Astrocyte (in vitro differentiated cells and primary cell): ENCODE measurements around the gene MMAB. TPM values are rescaled to one million over a fixed set of nuclear protein-coding genes. Genes with fewer than 3 reads are reported as not detected.
"Not testable (repeated sequence)": the region's sequence is repeated elsewhere in the genome, so short reads cannot be mapped to it uniquely, and the experiment has no call there.

Experiments
- DNase-seq: peaks from one replicate; pipeline ENCODE4 v3.0.0-alpha.2; 2010; ENCODE audit warnings: low read depth
- FAIRE-seq: peaks from 2 replicates; lab custom pipeline; 2011; peaks lifted over from hg19 to GRCh38; lab: Jason Lieb, UNC
- H2AFZ ChIP-seq: 2 replicates; pipeline ENCODE4 v1.6.0; 2012; ENCODE audit warnings: low read depth, low read length, inconsistent platforms
- H3K27ac ChIP-seq: 2 replicates; pipeline ENCODE4 v1.5.1; 2011; ENCODE audit warnings: low read depth, low read length, inconsistent platforms
- H3K27me3 ChIP-seq: 2 replicates; pipeline ENCODE4 v1.6.0; 2011; ENCODE audit warnings: low read length, inconsistent platforms; ENCODE audit not compliant: insufficient read depth
- H3K36me3 ChIP-seq: 2 replicates; pipeline ENCODE4 v1.5.1; 2011; ENCODE audit warnings: low read length, inconsistent platforms; ENCODE audit not compliant: insufficient read depth
- H3K4me1 ChIP-seq: 2 replicates; pipeline ENCODE4 v1.5.1; 2011; ENCODE audit warnings: low read length, inconsistent platforms; ENCODE audit not compliant: insufficient read depth
- H3K4me2 ChIP-seq: 2 replicates; pipeline ENCODE4 v1.6.0; 2012; ENCODE audit warnings: low read length, inconsistent platforms
- H3K4me3 ChIP-seq: 2 replicates; pipeline ENCODE4 v1.5.1; 2011; ENCODE audit warnings: low read depth, mild to moderate bottlenecking, low read length, inconsistent platforms; ENCODE audit not compliant: insufficient read depth
- H3K79me2 ChIP-seq: 2 replicates; pipeline ENCODE4 v1.6.0; 2012; ENCODE audit warnings: mild to moderate bottlenecking, low read length, inconsistent platforms; ENCODE audit not compliant: insufficient read depth
- H3K9ac ChIP-seq: 2 replicates; pipeline ENCODE4 v1.6.0; 2012; ENCODE audit warnings: mild to moderate bottlenecking, low read length, inconsistent platforms
- H3K9me3 ChIP-seq: 2 replicates; pipeline ENCODE4 v1.5.1; 2012; ENCODE audit warnings: low read depth, mild to moderate bottlenecking, low read length, inconsistent platforms; ENCODE audit not compliant: insufficient read depth
- H4K20me1 ChIP-seq: 2 replicates; pipeline ENCODE4 v1.6.0; 2012; ENCODE audit warnings: low read length, inconsistent platforms; ENCODE audit not compliant: insufficient read depth
- H3K27ac Mint-ChIP-seq: one replicate; pipeline ENCODE4 v1.8.0; 2021; ENCODE audit warnings: mild to moderate bottlenecking, mixed read lengths; ENCODE audit not compliant: unreplicated experiment
- H3K27me3 Mint-ChIP-seq: one replicate; pipeline ENCODE4 v1.8.0; 2021; ENCODE audit warnings: low read depth, mixed read lengths; ENCODE audit not compliant: unreplicated experiment
- H3K36me3 Mint-ChIP-seq: one replicate; pipeline ENCODE4 v1.8.0; 2021; ENCODE audit warnings: low read depth, mixed read lengths; ENCODE audit not compliant: unreplicated experiment
- H3K4me1 Mint-ChIP-seq: one replicate; pipeline ENCODE4 v1.8.0; 2021; ENCODE audit warnings: low read depth, mixed read lengths; ENCODE audit not compliant: unreplicated experiment
- H3K4me3 Mint-ChIP-seq: one replicate; pipeline ENCODE4 v1.8.0; 2021; ENCODE audit warnings: mild to moderate bottlenecking, moderate library complexity, mixed read lengths; ENCODE audit not compliant: unreplicated experiment
- H3K9me3 Mint-ChIP-seq: one replicate; pipeline ENCODE4 v1.8.0; 2021; ENCODE audit warnings: mild to moderate bottlenecking, mixed read lengths; ENCODE audit not compliant: unreplicated experiment
- EZH2 ChIP-seq: IDR thresholded peaks from 2 replicates; pipeline ENCODE4 v1.6.1; 2012; ENCODE audit warnings: mild to moderate bottlenecking, low read length, inconsistent platforms; ENCODE audit not compliant: insufficient read depth
- total RNA-seq: library from RNA; stranded (reverse); gene quantifications from 2 replicates; pipeline ENCODE4 v1.2.1, GENCODE V29; 2021
- TF ChIP-seq, protein P1 (sequence below): IDR thresholded peaks from 2 replicates; pipeline ENCODE4 v1.5.1; 2011; ENCODE audit warnings: low read depth, mild to moderate bottlenecking, inconsistent platforms, low read length, moderate library complexity; ENCODE audit not compliant: insufficient read depth

The MMAB gene
- total RNA-seq, 1 donor from 2014 or later, result 17.8 TPM

DNA sequence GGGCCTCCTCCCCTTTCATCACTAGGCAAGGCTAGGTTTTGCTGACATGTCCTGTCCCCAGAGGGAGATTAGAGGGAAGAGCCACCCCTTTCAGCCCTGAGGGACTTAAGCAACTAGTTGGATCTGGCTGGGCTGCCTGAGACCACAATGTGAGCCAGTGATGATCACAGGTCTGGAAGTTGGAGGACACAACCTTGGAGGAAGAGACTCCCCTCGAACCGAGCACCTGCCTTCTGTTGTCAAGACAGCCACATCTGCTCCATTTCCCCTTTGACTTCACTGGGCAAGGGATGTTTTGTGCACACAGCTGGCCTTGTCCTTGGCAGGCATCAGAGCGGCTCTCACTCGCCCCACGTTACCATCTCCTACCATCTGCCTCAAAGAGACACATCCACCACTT lies 31.7 kb upstream of the MMAB start:
- no peak overlapping the region for H3K9ac ChIP-seq
- H3K27me3 ChIP-seq, result peaks cover 15% of the 10 kb centered on the region
- H3K9me3 ChIP-seq, result no peaks in the 10 kb centered on the region
- DNase-seq, result no peak
- H3K4me2 ChIP-seq, result no peak overlapping the region
- no peaks in the 10 kb centered on the region for H3K4me1 ChIP-seq
- TF ChIP-seq, protein P1, sequence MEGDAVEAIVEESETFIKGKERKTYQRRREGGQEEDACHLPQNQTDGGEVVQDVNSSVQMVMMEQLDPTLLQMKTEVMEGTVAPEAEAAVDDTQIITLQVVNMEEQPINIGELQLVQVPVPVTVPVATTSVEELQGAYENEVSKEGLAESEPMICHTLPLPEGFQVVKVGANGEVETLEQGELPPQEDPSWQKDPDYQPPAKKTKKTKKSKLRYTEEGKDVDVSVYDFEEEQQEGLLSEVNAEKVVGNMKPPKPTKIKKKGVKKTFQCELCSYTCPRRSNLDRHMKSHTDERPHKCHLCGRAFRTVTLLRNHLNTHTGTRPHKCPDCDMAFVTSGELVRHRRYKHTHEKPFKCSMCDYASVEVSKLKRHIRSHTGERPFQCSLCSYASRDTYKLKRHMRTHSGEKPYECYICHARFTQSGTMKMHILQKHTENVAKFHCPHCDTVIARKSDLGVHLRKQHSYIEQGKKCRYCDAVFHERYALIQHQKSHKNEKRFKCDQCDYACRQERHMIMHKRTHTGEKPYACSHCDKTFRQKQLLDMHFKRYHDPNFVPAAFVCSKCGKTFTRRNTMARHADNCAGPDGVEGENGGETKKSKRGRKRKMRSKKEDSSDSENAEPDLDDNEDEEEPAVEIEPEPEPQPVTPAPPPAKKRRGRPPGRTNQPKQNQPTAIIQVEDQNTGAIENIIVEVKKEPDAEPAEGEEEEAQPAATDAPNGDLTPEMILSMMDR, result no peak
- TF ChIP-seq EZH2, result no peak
- no peak overlapping the region for H3K27ac Mint-ChIP-seq
- FAIRE-seq, result no peak
- no peaks in the 10 kb centered on the region for H3K79me2 ChIP-seq
- no peak overlapping the region for H3K4me3 Mint-ChIP-seq
- no peaks in the 10 kb centered on the region for H3K36me3 ChIP-seq
- H3K4me1 Mint-ChIP-seq, result no peaks in the 10 kb centered on the region
- no peaks in the 10 kb centered on the region for H4K20me1 ChIP-seq
- peaks cover 10% of the 10 kb centered on the region for H3K9me3 Mint-ChIP-seq
- no peak overlapping the region for H3K4me3 ChIP-seq
- H3K36me3 Mint-ChIP-seq, result no peaks in the 10 kb centered on the region
- no peak overlapping the region for H2AFZ ChIP-seq
- no peak overlapping the region for H3K27ac ChIP-seq
- peaks cover 31% of the 10 kb centered on the region for H3K27me3 Mint-ChIP-seq

GRCh38 chr12:109604132-109604585 lies 30.9 kb upstream of the MMAB start:
- H3K27me3 ChIP-seq, result peaks cover 11% of the 10 kb centered on the region
- Mint-ChIP-seq H3K4me1 (no peaks in the 10 kb centered on the region), H3K9me3 (peaks cover 4% of the 10 kb centered on the region), H3K27me3 (peaks cover 24% of the 10 kb centered on the region), H3K4me3 (no peak overlapping the region), H3K27ac (no peak overlapping the region), H3K36me3 (no peaks in the 10 kb centered on the region)
- no peaks in the 10 kb centered on the region for H3K9me3 ChIP-seq
- no peak overlapping the region for H3K27ac ChIP-seq
- FAIRE-seq (no peak), DNase-seq (no peak)
- no peaks in the 10 kb centered on the region for H3K79me2 ChIP-seq
- no peak overlapping the region for H3K9ac ChIP-seq
- no peak overlapping the region for H2AFZ ChIP-seq
- no peaks in the 10 kb centered on the region for H3K4me1 ChIP-seq
- H3K4me2 ChIP-seq, result no peak overlapping the region
- TF ChIP-seq, protein P1, result no peak
- no peak for TF ChIP-seq EZH2
- no peak overlapping the region for H3K4me3 ChIP-seq
- no peaks in the 10 kb centered on the region for H4K20me1 ChIP-seq
- H3K36me3 ChIP-seq, result no peaks in the 10 kb centered on the region

DNA sequence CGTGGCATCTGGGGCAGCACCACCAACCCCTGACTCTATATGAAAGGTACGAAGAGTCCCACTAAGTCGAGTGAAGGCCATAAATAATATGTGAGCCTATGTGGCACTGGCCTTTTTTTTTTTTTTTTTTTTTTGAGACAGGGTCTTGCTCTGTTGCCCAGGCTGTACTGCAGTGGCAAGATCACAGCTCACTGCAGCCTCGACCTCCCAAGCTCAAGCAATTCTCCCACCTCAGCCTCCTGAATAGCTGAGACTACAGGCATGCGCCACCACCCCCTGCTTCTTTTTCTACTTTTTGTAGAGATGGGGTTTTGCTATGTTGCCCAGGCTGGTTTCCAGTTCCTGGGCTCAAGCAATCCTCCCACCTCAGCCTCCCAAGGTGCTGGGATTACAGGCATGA lies 28.8 kb upstream of the MMAB start:
- not testable (repeated sequence) for DNase-seq, H3K27ac ChIP-seq, H2AFZ ChIP-seq, H3K9ac ChIP-seq, H3K9me3 ChIP-seq, H3K27ac Mint-ChIP-seq, H3K4me1 ChIP-seq, H3K4me3 Mint-ChIP-seq, FAIRE-seq, H4K20me1 ChIP-seq, H3K4me3 ChIP-seq, H3K9me3 Mint-ChIP-seq, H3K27me3 ChIP-seq, H3K36me3 Mint-ChIP-seq, H3K4me1 Mint-ChIP-seq, H3K36me3 ChIP-seq, H3K4me2 ChIP-seq, H3K79me2 ChIP-seq
- peaks cover 16% of the 10 kb centered on the region for H3K27me3 Mint-ChIP-seq
